Transverse colon (tissue), 4 donors: ENCODE results near the gene HDHD5. TPM values are rescaled to one million over a fixed set of nuclear protein-coding genes. Genes with fewer than 3 reads are reported as not detected.

Experiments
- DNase-seq: peaks from one replicate; pipeline ENCODE4 v3.0.0-alpha.2; 2019
- H3K27ac ChIP-seq, 4 donors: fragments of 200-600 bp; sonication (generic); 2 replicates each; pipeline ENCODE4 v1.5.1; 2016 to 2018; ENCODE audit warnings: inconsistent platforms in 4 of 4
- H3K27me3 ChIP-seq: fragments of 200-600 bp; sonication (generic); 2 replicates; pipeline ENCODE4 v1.5.1; 2017; ENCODE audit warnings: inconsistent platforms
- H3K36me3 ChIP-seq, 4 donors: fragments of 200-600 bp; sonication (generic); 2 replicates each; pipeline ENCODE4 v1.5.1; 2017 to 2019; ENCODE audit warnings: inconsistent platforms in 4 of 4
- H3K4me1 ChIP-seq, 4 donors: fragments of 200-600 bp; sonication (generic); 2 replicates each; pipeline ENCODE4 v1.5.1; 2017 to 2020; ENCODE audit warnings: inconsistent platforms in 4 of 4
- H3K4me3 ChIP-seq, 4 donors: fragments of 200-600 bp; sonication (generic); 1 replicate in 1 of 4; 2 replicates in 3 of 4; pipeline versions ENCODE4 v1.5.1 to v1.6.1; 2017 to 2019; ENCODE audit warnings: inconsistent platforms in 4 of 4
- H3K9me3 ChIP-seq, 2 donors: fragments of 200-600 bp; sonication (generic); 2 replicates each; pipeline ENCODE4 v1.5.1; 2017 to 2019; ENCODE audit warnings: inconsistent platforms in 2 of 2
- CTCF ChIP-seq, 5 experiments: fragments of 200-600 bp in 3 of 5; fragments of 450-650 bp in 2 of 5; sonication (generic) in 3 of 5; IDR thresholded peaks; 1 replicate in 2 of 5; 2 replicates in 3 of 5; pipeline ENCODE4 v1.5.1; 2016 to 2017; ENCODE audit warnings: antibody characterized with exemption in 5 of 5, inconsistent platforms in 3 of 5, mild to moderate bottlenecking in 2 of 5, moderate library complexity in 1 of 5
- EP300 ChIP-seq: sonication (generic); formaldehyde crosslinking; IDR thresholded peaks from one replicate; pipeline ENCODE4 v1.6.1; 2017; ENCODE audit warnings: antibody characterized with exemption, low read depth
- POLR2A ChIP-seq: fragments of 450-650 bp; IDR thresholded peaks from one replicate; pipeline ENCODE4 v1.6.1; 2016; ENCODE audit warnings: antibody characterized with exemption, mild to moderate bottlenecking, moderate library complexity
- POLR2AphosphoS5 ChIP-seq, 3 donors: sonication (generic); formaldehyde crosslinking; IDR thresholded peaks; one replicate each; pipeline ENCODE4 v1.6.1; 2016; ENCODE audit warnings: antibody characterized with exemption in 3 of 3
- WGBS, 2 donors: methylation state at CpG; one replicate each; pipeline ENCODE4 v1.1.5; 2018; ENCODE audit warnings: low coverage in 1 of 2; 5-methylcytosine and 5-hydroxymethylcytosine counted together
- in situ Hi-C, 4 donors: fragments of 200-750 bp; cut with MboI; loops; one replicate each; pipeline versions ENCODE4 v1.15.0 to v1.15.1; 2017; ENCODE audit warnings: low sequenced_read_pairs in 3 of 4, low pct_ligation_motif_present in 1 of 4, low pct_unique_long_range_greater_than_20kb in 1 of 4
- intact Hi-C: fragments of 100-400 bp; cut with DNase I; formaldehyde crosslinking; loops from one replicate; pipeline ENCODE4 v1.15.1; 2023; ENCODE audit warnings: low total_unique reads
- total RNA-seq, 4 donors: library from RNA; depleted of rRNA; stranded (reverse); fragments of >200 nt; gene quantifications; one replicate each; pipeline ENCODE4 v1.1.0, GENCODE V29; 2016

Gene HDHD5
- total RNA-seq, 4 donors from 2014 or later = 24.7 to 51.9 (median 42.3) TPM

- Histone ChIP-seq H3K9me3 (no peaks in the 10 kb centered on the region), H3K36me3 (peaks cover 0 to 17% (median 7%) of the 10 kb centered on the region in 4 donors), H3K27me3 (no peaks in the 10 kb centered on the region), H3K27ac (no peak overlapping the region), H3K4me3 (no peak overlapping the region), H3K4me1 (peaks cover 0 to 4% (median 0%) of the 10 kb centered on the region in 4 donors)
- DNase-seq = no peak
- in situ Hi-C loops (no loop called here), intact Hi-C loops (no loop called here)
- 60 to 62% methylated on average over 2 to 9 of the region's 9 CpGs for WGBS, 2 donors
- no peak for TF ChIP-seq POLR2A
- TF ChIP-seq CTCF (IDR thresholded peaks at IDR 0.05) = no peak
- TF ChIP-seq POLR2AphosphoS5 (IDR thresholded peaks at IDR 0.05) = no peak
- TF ChIP-seq EP300 = no peak
These were observed 46.5 kb downstream of the HDHD5 start for GRCh38 chr22:17112491-17113042.

GRCh38 chr22:17110791-17111550 is 48.1 kb downstream of the HDHD5 start:
- H3K4me1 ChIP-seq = no peaks in the 10 kb centered on the region
- no peak for DNase-seq
- H3K4me3 ChIP-seq = no peak overlapping the region
- TF ChIP-seq EP300 (no peak), CTCF (IDR thresholded peaks at IDR 0.05) (no peak), POLR2AphosphoS5 (IDR thresholded peaks at IDR 0.05) (no peak), POLR2A (no peak)
- in situ Hi-C loops (no loop called here), intact Hi-C loops (no loop called here)
- no peaks in the 10 kb centered on the region for H3K27me3 ChIP-seq
- WGBS, 2 donors = 83 to 86% methylated on average over 4 to 13 of the region's 13 CpGs
- peaks cover 0 to 17% (median 7%) of the 10 kb centered on the region in 4 donors for H3K36me3 ChIP-seq
- no peaks in the 10 kb centered on the region for H3K9me3 ChIP-seq
- no peak overlapping the region for H3K27ac ChIP-seq

- intact Hi-C loops (no loop called here), in situ Hi-C loops (no loop called here)
- Histone ChIP-seq H3K27ac (no peak overlapping the region), H3K4me3 (no peak overlapping the region), H3K4me1 (no peaks in the 10 kb centered on the region), H3K27me3 (no peaks in the 10 kb centered on the region), H3K36me3 (peaks cover 0 to 17% (median 8%) of the 10 kb centered on the region in 4 donors), H3K9me3 (no peaks in the 10 kb centered on the region)
- TF ChIP-seq POLR2A (no peak), EP300 (no peak), POLR2AphosphoS5 (IDR thresholded peaks at IDR 0.05) (no peak)
- no peak for DNase-seq
- 88 to 100% methylated on average over 3 to 16 of the region's 16 CpGs for WGBS, 2 donors
These were observed 49.1 kb downstream of the HDHD5 start for GRCh38 chr22:17109976-17110375.

GRCh38 chr22:17109113-17109865 is 49.8 kb downstream of the HDHD5 start:
- intact Hi-C loops (no loop called here), in situ Hi-C loops (no loop called here)
- no peak for DNase-seq
- Histone ChIP-seq H3K27me3 (no peaks in the 10 kb centered on the region), H3K36me3 (peaks cover 0 to 21% (median 8%) of the 10 kb centered on the region in 4 donors), H3K27ac (no peak overlapping the region), H3K4me1 (no peaks in the 10 kb centered on the region), H3K9me3 (no peaks in the 10 kb centered on the region), H3K4me3 (no peak overlapping the region)
- TF ChIP-seq POLR2A (no peak), EP300 (no peak), CTCF (IDR thresholded peaks at IDR 0.05) (no peak), POLR2AphosphoS5 (IDR thresholded peaks at IDR 0.05) (no peak)
- WGBS, 2 donors = 93% methylated on average over 42 of the region's 42 CpGs; no CpG with 5 or more reads in 1 of the 2 donors
